B cell (primary cell): ENCODE results near the gene SEM1. TPM values are rescaled to one million over a fixed set of nuclear protein-coding genes. Genes with fewer than 3 reads are reported as not detected.

Experiments
- ATAC-seq: fragments of 200-7000 bp; cut with Tn5 transposase; one replicate; pipeline ENCODE4 v1.10.0; 2021; ENCODE audit warnings: low read depth, mild to moderate bottlenecking, moderate number of reproducible peaks, moderate library complexity
- CTCF ChIA-PET: fragments of 350-600 bp; sonication (Branson Sonifier 250); formaldehyde crosslinking; loops from one replicate; lab custom pipeline; 2021; ENCODE audit warnings: antibody characterized with exemption, inconsistent platforms; lab: Charles Lee
- POLR2A ChIA-PET: fragments of 350-600 bp; sonication (Branson Sonifier 250); formaldehyde crosslinking; loops from one replicate; lab custom pipeline; 2021; ENCODE audit warnings: antibody characterized with exemption; lab: Charles Lee
- DNase-seq: peaks from one replicate; pipeline ENCODE4 v3.0.0; 2013
- H2AFZ ChIP-seq: 2 replicates; pipeline ENCODE4 v1.6.1; 2012; ENCODE audit warnings: mild to moderate bottlenecking, low read depth, low read length; ENCODE audit not compliant: insufficient read depth, poor library complexity, severe bottlenecking
- H3K27ac ChIP-seq, 2 donors: 1 replicate in 1 of 2; 2 replicates in 1 of 2; pipeline ENCODE4 v1.5.1; 2012 to 2013; ENCODE audit warnings: low read length in 2 of 2, mild to moderate bottlenecking in 2 of 2, moderate library complexity in 1 of 2
- H3K27me3 ChIP-seq, 4 experiments: fragments of 200-600 bp in 1 of 4; sonication (generic) in 1 of 4; replicated peaks in 1 of 4; 1 replicate in 2 of 4; 2 replicates in 2 of 4; pipeline versions ENCODE4 v1.6.1 to v1.7.0; 2013 to 2016; ENCODE audit warnings: low read length in 3 of 4, mild to moderate bottlenecking in 2 of 4, mixed read lengths in 1 of 4, moderate library complexity in 1 of 4; ENCODE audit not compliant: insufficient read depth in 4 of 4, control insufficient read depth in 3 of 4; ENCODE audit errors: control extremely low read depth in 1 of 4
- H3K36me3 ChIP-seq, 2 experiments: replicated peaks in 1 of 2; 1 replicate in 1 of 2; 2 replicates in 1 of 2; pipeline versions ENCODE4 v1.6.1 to v1.7.1; 2013; ENCODE audit warnings: low read length in 1 of 2; ENCODE audit not compliant: insufficient read depth in 2 of 2, control insufficient read depth in 1 of 2; ENCODE audit errors: control extremely low read depth in 1 of 2, extremely low read depth in 1 of 2
- H3K4me1 ChIP-seq, 2 donors: fragments of 200-600 bp in 1 of 2; sonication (generic) in 1 of 2; 1 replicate in 1 of 2; 2 replicates in 1 of 2; pipeline versions ENCODE4 v1.5.1 to v1.6.1; 2013 to 2017; ENCODE audit warnings: low read length in 2 of 2; ENCODE audit not compliant: control insufficient read depth in 2 of 2, insufficient read depth in 2 of 2
- H3K4me2 ChIP-seq: replicated peaks from 2 replicates; pipeline ENCODE3; 2012; ENCODE audit warnings: mild to moderate bottlenecking, low read depth, low read length; ENCODE audit not compliant: poor library complexity, severe bottlenecking
- H3K4me3 ChIP-seq, 5 experiments: fragments of 200-600 bp in 1 of 5; sonication (generic) in 1 of 5; 1 replicate in 3 of 5; 2 replicates in 2 of 5; pipeline versions ENCODE4 v1.5.1 to v1.7.0; 2011 to 2016; ENCODE audit warnings: low read length in 4 of 5, mild to moderate bottlenecking in 4 of 5, low read depth in 2 of 5, control low read depth in 1 of 5, moderate library complexity in 1 of 5; ENCODE audit not compliant: insufficient read depth in 1 of 5; ENCODE audit errors: control extremely low read depth in 1 of 5, extremely low read depth in 1 of 5
- H3K79me2 ChIP-seq: fragments of 200-600 bp; sonication (generic); one replicate; pipeline ENCODE4 v1.6.0; 2016; ENCODE audit warnings: low read length; ENCODE audit not compliant: control insufficient read depth, insufficient read depth
- H3K9ac ChIP-seq: fragments of 200-600 bp; sonication (generic); 2 replicates; pipeline ENCODE4 v1.6.1; 2017; ENCODE audit warnings: mild to moderate bottlenecking, low read length, moderate library complexity
- H3K9me3 ChIP-seq, 3 donors: one replicate each; pipeline versions ENCODE4 v1.6.1 to v1.7.1; 2013; ENCODE audit warnings: low read length in 2 of 3; ENCODE audit not compliant: control insufficient read depth in 2 of 3, insufficient read depth in 1 of 3; ENCODE audit errors: control extremely low read depth in 1 of 3
- H4K20me1 ChIP-seq: 2 replicates; pipeline ENCODE4 v1.6.0; 2012; ENCODE audit warnings: mild to moderate bottlenecking, low read length; ENCODE audit not compliant: insufficient read depth, control insufficient read depth, poor library complexity, severe bottlenecking
- H3K27ac Mint-ChIP-seq: one replicate; pipeline ENCODE4 v1.8.0; 2021; ENCODE audit warnings: mixed read lengths
- H3K27me3 Mint-ChIP-seq: one replicate; pipeline ENCODE4 v1.8.0; 2021; ENCODE audit warnings: mixed read lengths
- H3K4me1 Mint-ChIP-seq: one replicate; pipeline ENCODE4 v1.8.0; 2021; ENCODE audit warnings: mixed read lengths
- H3K4me3 Mint-ChIP-seq: one replicate; pipeline ENCODE4 v1.8.0; 2021; ENCODE audit warnings: mixed read lengths
- H3K9me3 Mint-ChIP-seq: one replicate; pipeline ENCODE4 v1.8.0; 2022; ENCODE audit warnings: mixed read lengths; ENCODE audit not compliant: insufficient read depth
- EZH2 ChIP-seq: IDR thresholded peaks from 2 replicates; pipeline ENCODE4 v1.6.1; 2012; ENCODE audit warnings: borderline replicate concordance, low read depth, mild to moderate bottlenecking, moderate library complexity, low read length; ENCODE audit not compliant: insufficient read depth, poor library complexity, severe bottlenecking
- WGBS: methylation state at CpG from one replicate; pipeline ENCODE4 v1.1.5; 2013; ENCODE audit warnings: missing lambda C conversion rate; ENCODE audit not compliant: insufficient coverage; 5-methylcytosine and 5-hydroxymethylcytosine counted together
- intact Hi-C: fragments of 100-400 bp; cut with micrococcal nuclease; formaldehyde crosslinking; loops from one replicate; pipeline ENCODE4 v1.10.0; 2022
- polyA plus RNA-seq: library from polyadenylated mRNA; depleted of rRNA; stranded (reverse); fragments of >200 nt; gene quantifications from 2 replicates; pipeline ENCODE4 v1.2.3, GENCODE V29; 2012
- total RNA-seq, 2 donors: library from RNA; stranded (reverse); fragments of 120-200 nt in 1 of 2; gene quantifications; 1 replicate in 1 of 2; 2 replicates in 1 of 2; pipeline versions ENCODE4 v1.2.3 to v1.2.4, GENCODE V29; 2013 to 2022
- TF ChIP-seq, protein P1 (sequence below): fragments of 200-600 bp; IDR thresholded peaks from one replicate; pipeline ENCODE4 v1.8.0; 2022; ENCODE audit warnings: antibody characterized with exemption, mild to moderate bottlenecking

SEM1 gene
- total and polyA plus RNA-seq, 2 donors (not counting 1 experiment from before 2014, with no cell fraction given) = 6.0 to 30.3 TPM

DNA sequence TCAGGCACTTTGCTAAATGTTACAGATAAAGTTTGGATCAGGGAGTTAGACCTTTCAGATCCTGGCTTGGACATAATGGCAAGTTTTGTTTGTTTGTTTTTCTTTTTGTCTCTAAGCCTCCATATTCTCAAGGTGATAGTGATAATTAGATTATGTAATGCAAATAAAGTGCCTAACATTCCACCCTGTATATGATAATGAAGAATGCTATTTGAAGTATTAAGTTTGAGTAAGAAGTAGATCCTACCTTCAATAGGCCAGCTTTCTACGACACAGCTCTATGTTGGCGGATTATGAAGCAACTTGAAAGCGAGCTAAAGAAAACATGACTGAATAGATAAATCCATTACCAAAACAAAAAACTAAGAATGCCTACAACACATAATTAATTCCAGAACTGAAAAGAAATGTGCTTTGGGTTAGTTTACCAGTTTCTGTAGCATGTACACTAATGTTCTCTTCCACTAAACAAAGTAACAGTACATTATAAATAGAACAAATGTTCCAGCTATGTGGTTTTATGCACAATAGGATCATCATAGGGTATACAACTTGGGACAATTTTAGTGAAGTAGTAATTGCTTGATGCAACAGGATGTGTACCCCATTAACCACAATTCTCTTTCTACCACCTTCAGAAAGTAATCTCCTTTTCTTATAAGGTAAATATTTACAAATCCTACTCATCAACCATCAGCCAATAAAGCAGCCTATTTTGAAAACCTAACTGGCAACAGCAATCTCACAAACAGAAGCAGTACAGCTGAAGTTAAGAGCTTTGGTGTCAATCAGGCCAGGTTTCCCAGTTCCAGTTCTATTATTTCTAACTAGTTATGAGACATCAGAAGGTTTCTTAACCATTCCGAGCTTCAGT, 1.5 kb downstream of the SEM1 start:
- H3K27ac Mint-ChIP-seq = no peak overlapping the region
- H3K27me3 Mint-ChIP-seq = no peaks in the 10 kb centered on the region

More for the DNA sequence above, 1.5 kb downstream of the SEM1 start:
- ChIA-PET CTCF (no interaction called here), POLR2A (interaction anchor here (0.6 kb wide), 1 partner anchor 1582 kb away, joined by 14 read pairs; no protein-coding TSS in a partner anchor)
- Mint-ChIP-seq H3K4me3 (peak overlapping the region; percentile 52), H3K4me1 (peaks cover 38% of the 10 kb centered on the region), H3K9me3 (peaks cover 3% of the 10 kb centered on the region)
- TF ChIP-seq, protein P1, sequence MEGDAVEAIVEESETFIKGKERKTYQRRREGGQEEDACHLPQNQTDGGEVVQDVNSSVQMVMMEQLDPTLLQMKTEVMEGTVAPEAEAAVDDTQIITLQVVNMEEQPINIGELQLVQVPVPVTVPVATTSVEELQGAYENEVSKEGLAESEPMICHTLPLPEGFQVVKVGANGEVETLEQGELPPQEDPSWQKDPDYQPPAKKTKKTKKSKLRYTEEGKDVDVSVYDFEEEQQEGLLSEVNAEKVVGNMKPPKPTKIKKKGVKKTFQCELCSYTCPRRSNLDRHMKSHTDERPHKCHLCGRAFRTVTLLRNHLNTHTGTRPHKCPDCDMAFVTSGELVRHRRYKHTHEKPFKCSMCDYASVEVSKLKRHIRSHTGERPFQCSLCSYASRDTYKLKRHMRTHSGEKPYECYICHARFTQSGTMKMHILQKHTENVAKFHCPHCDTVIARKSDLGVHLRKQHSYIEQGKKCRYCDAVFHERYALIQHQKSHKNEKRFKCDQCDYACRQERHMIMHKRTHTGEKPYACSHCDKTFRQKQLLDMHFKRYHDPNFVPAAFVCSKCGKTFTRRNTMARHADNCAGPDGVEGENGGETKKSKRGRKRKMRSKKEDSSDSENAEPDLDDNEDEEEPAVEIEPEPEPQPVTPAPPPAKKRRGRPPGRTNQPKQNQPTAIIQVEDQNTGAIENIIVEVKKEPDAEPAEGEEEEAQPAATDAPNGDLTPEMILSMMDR = no peak
- no peak for TF ChIP-seq EZH2
- intact Hi-C loops = no loop called here
- no CpG with 5 or more reads among the region's 4 CpGs for WGBS
- H2AFZ ChIP-seq = no peak overlapping the region
- H3K4me3 ChIP-seq = peak overlapping the region in 2 of 5 experiments; percentile 83 to 91
- H3K36me3 ChIP-seq = peaks cover 0 to 6% of the 10 kb centered on the region in 2 experiments
- H3K4me1 ChIP-seq = peaks cover 13 to 16% of the 10 kb centered on the region in 2 donors
- peaks cover 62% of the 10 kb centered on the region for H3K79me2 ChIP-seq
- peak overlapping the region; percentile 80 for H3K4me2 ChIP-seq
- H3K9ac ChIP-seq = peak overlapping the region; percentile 98
- DNase-seq = no peak
- H3K27me3 ChIP-seq = peaks cover 0 to 2% (median 0%) of the 10 kb centered on the region in 4 experiments
- H3K9me3 ChIP-seq = peaks cover 0 to 6% (median 5%) of the 10 kb centered on the region in 3 donors
- peaks cover 34% of the 10 kb centered on the region for H4K20me1 ChIP-seq
- H3K27ac ChIP-seq = no peak overlapping the region
- no peak for ATAC-seq
